WTC11 (cell line): ENCODE results near the gene MICU2. TPM values are rescaled to one million over a fixed set of nuclear protein-coding genes. Genes with fewer than 3 reads are reported as not detected.

ENCODE experiments used
- ATAC-seq: fragments of 200-7000 bp; cut with Tn5 transposase; 2 replicates; pipeline ENCODE4 v1.10.0; 2021; ENCODE audit warnings: mild to moderate bottlenecking, moderate library complexity
- CTCF ChIA-PET: fragments of 300-600 bp; sonication (Branson Sonifier 250); formaldehyde crosslinking; loops from one replicate; lab custom pipeline; 2021; ENCODE audit warnings: antibody characterized with exemption; lab: Charles Lee
- POLR2A ChIA-PET: fragments of 350-600 bp; sonication (Branson Sonifier 250); formaldehyde crosslinking; loops from one replicate; lab custom pipeline; 2021; ENCODE audit warnings: antibody characterized with exemption; lab: Charles Lee
- DNase-seq: peaks from one replicate; pipeline ENCODE4 v3.0.0; 2021; ENCODE audit warnings: low spot score
- H3K27ac Mint-ChIP-seq: 2 replicates; pipeline ENCODE4 v1.8.0; 2021; ENCODE audit warnings: mixed read lengths
- H3K27me3 Mint-ChIP-seq: 2 replicates; pipeline ENCODE4 v1.8.0; 2021; ENCODE audit warnings: low read depth, mild to moderate bottlenecking, moderate library complexity, mixed read lengths
- H3K36me3 Mint-ChIP-seq: 2 replicates; pipeline ENCODE4 v1.8.0; 2021; ENCODE audit warnings: mixed read lengths
- H3K4me1 Mint-ChIP-seq: 2 replicates; pipeline ENCODE4 v1.8.0; 2022; ENCODE audit warnings: mixed read lengths
- H3K4me3 Mint-ChIP-seq: 2 replicates; pipeline ENCODE4 v1.8.0; 2021; ENCODE audit warnings: mild to moderate bottlenecking, moderate library complexity, mixed read lengths
- H3K9me3 Mint-ChIP-seq: 2 replicates; pipeline ENCODE4 v1.8.0; 2021; ENCODE audit warnings: mixed read lengths
- CTCF ChIP-seq: fragments of 200-600 bp; IDR thresholded peaks from 2 replicates; pipeline ENCODE4 v1.8.0; 2022; ENCODE audit warnings: antibody characterized with exemption
- EMX1 ChIP-seq: fragments of 250-450 bp; sonication (Bioruptor Pico); IDR thresholded peaks from 2 replicates; pipeline ENCODE4 v1.8.0; 2021; ENCODE audit warnings: mild to moderate bottlenecking
- ESRRA ChIP-seq: sonication (generic); formaldehyde crosslinking; IDR thresholded peaks from 2 replicates; pipeline ENCODE4 v1.8.1; 2022; ENCODE audit warnings: mild to moderate bottlenecking, missing genetic modification reagents, borderline replicate concordance
- GABPB1 ChIP-seq: sonication (generic); formaldehyde crosslinking; IDR thresholded peaks from 2 replicates; pipeline ENCODE4 v1.8.1; 2023; ENCODE audit warnings: mild to moderate bottlenecking, missing genetic modification reagents
- HMGA2 ChIP-seq: fragments of 250-450 bp; sonication (Bioruptor Pico); IDR thresholded peaks from 2 replicates; pipeline ENCODE4 v1.4.0; 2021; ENCODE audit warnings: mild to moderate bottlenecking, moderate library complexity
- KAT7 ChIP-seq: sonication (generic); formaldehyde crosslinking; IDR thresholded peaks from 2 replicates; pipeline ENCODE4 v1.8.1; 2023; ENCODE audit warnings: missing genetic modification reagents, mild to moderate bottlenecking, borderline replicate concordance
- MYBL2 ChIP-seq: sonication (generic); formaldehyde crosslinking; IDR thresholded peaks from 2 replicates; pipeline ENCODE4 v1.8.1; 2023; ENCODE audit warnings: mild to moderate bottlenecking, moderate library complexity, missing genetic modification reagents
- NFATC4 ChIP-seq: fragments of 250-450 bp; sonication (Bioruptor Pico); IDR thresholded peaks from 2 replicates; pipeline ENCODE4 v1.9.0; 2021; ENCODE audit warnings: mild to moderate bottlenecking
- NR2C2 ChIP-seq: sonication (generic); formaldehyde crosslinking; IDR thresholded peaks from 2 replicates; pipeline ENCODE4 v1.8.0; 2022; ENCODE audit warnings: mild to moderate bottlenecking, missing genetic modification reagents
- NR3C1 ChIP-seq: sonication (generic); formaldehyde crosslinking; conservative IDR thresholded peaks from 2 replicates; pipeline ENCODE4 v1.8.1; 2023; ENCODE audit warnings: low read depth, mild to moderate bottlenecking, missing genetic modification reagents
- OVOL2 ChIP-seq: fragments of 250-450 bp; sonication (Bioruptor Pico); IDR thresholded peaks from 2 replicates; pipeline ENCODE4 v1.9.0; 2021; ENCODE audit warnings: mild to moderate bottlenecking, borderline replicate concordance
- PREB ChIP-seq: sonication (generic); formaldehyde crosslinking; IDR thresholded peaks from 2 replicates; pipeline ENCODE4 v1.8.1; 2022; ENCODE audit warnings: mild to moderate bottlenecking, missing genetic modification reagents, moderate library complexity, borderline replicate concordance
- RORB ChIP-seq: fragments of 250-450 bp; sonication (Bioruptor Pico); IDR thresholded peaks from 2 replicates; pipeline ENCODE4 v1.9.0; 2021; ENCODE audit warnings: mild to moderate bottlenecking
- SOX15 ChIP-seq: fragments of 250-450 bp; sonication (Bioruptor Pico); IDR thresholded peaks from 2 replicates; pipeline ENCODE4 v1.9.0; 2021; ENCODE audit warnings: mild to moderate bottlenecking
- SP1 ChIP-seq: sonication (generic); formaldehyde crosslinking; conservative IDR thresholded peaks from 2 replicates; pipeline ENCODE4 v1.8.1; 2022; ENCODE audit warnings: missing genetic modification reagents
- ZMAT4 ChIP-seq: fragments of 250-450 bp; sonication (Bioruptor Pico); IDR thresholded peaks from 2 replicates; pipeline ENCODE4 v1.9.0; 2021; ENCODE audit warnings: mild to moderate bottlenecking
- ZNF396 ChIP-seq: fragments of 250-450 bp; sonication (Bioruptor Pico); IDR thresholded peaks from 2 replicates; pipeline ENCODE4 v1.8.0; 2021; ENCODE audit warnings: mild to moderate bottlenecking, moderate library complexity, borderline replicate concordance
- ZNF416 ChIP-seq: fragments of 250-450 bp; sonication (Bioruptor Pico); IDR thresholded peaks from 2 replicates; pipeline ENCODE4 v1.9.0; 2021; ENCODE audit warnings: mild to moderate bottlenecking, inconsistent platforms
- total RNA-seq: library from RNA; stranded (reverse); gene quantifications from 3 replicates; pipeline ENCODE4 v1.2.3, GENCODE V29; 2021
- TF ChIP-seq, protein P1 (sequence below): sonication (generic); formaldehyde crosslinking; conservative IDR thresholded peaks from 2 replicates; pipeline ENCODE4 v1.8.1; 2022; ENCODE audit warnings: mild to moderate bottlenecking, missing genetic modification reagents
- TF ChIP-seq, protein P2 (sequence below): sonication (generic); formaldehyde crosslinking; IDR thresholded peaks from 2 replicates; pipeline ENCODE4 v1.8.1; 2023; ENCODE audit warnings: mild to moderate bottlenecking, missing genetic modification reagents, moderate library complexity
- TF ChIP-seq, protein P3 (sequence below): sonication (generic); formaldehyde crosslinking; conservative IDR thresholded peaks from 2 replicates; pipeline ENCODE4 v1.8.1; 2023; ENCODE audit warnings: mild to moderate bottlenecking, low read depth, missing genetic modification reagents, moderate library complexity
- TF ChIP-seq, protein P4 (sequence below): sonication (generic); formaldehyde crosslinking; IDR thresholded peaks from 2 replicates; pipeline ENCODE4 v1.8.0; 2022; ENCODE audit warnings: mild to moderate bottlenecking, missing genetic modification reagents
- TF ChIP-seq, protein P5 (sequence below): sonication (generic); formaldehyde crosslinking; IDR thresholded peaks from 2 replicates; pipeline ENCODE4 v1.8.1; 2022; ENCODE audit warnings: low read depth, mild to moderate bottlenecking, moderate library complexity, missing genetic modification reagents, borderline replicate concordance
- TF ChIP-seq, protein P6 (sequence below): sonication (generic); formaldehyde crosslinking; IDR thresholded peaks from 2 replicates; pipeline ENCODE4 v1.8.1; 2022; ENCODE audit warnings: missing genetic modification reagents, borderline replicate concordance

Gene MICU2
- total RNA-seq, 1 experiment from 2014 or later, result 33.8 TPM

DNA sequence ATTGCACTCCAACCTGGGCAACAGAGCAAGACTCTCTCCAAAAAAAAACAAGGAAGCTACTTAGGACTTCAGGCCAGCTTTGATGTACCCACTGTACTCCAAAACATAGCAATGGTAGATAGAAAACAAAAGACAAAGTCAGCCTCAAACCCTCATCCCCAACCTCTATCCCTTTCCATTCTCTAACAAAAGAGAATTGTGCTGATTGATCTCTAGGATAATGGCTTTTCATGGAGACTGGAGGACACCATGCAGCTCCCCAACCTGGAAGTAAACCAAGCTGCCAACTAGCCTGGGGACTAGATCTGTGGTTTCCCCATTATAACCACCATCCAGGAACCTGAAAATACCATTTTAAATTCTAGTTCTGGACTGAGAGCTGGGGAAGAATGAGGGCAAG, 140.5 kb downstream of the MICU2 start:
- ChIA-PET CTCF (interaction anchor here (0.9 kb wide), 1 partner anchor 74 kb away, joined by 3 read pairs; no protein-coding TSS in a partner anchor), POLR2A (interaction anchor here (0.6 kb wide), 1 partner anchor 22 kb away, joined by 3 read pairs; no protein-coding TSS in a partner anchor)
- Mint-ChIP-seq H3K4me3 (no peak overlapping the region), H3K27me3 (no peaks in the 10 kb centered on the region), H3K9me3 (no peaks in the 10 kb centered on the region), H3K4me1 (peaks cover 31% of the 10 kb centered on the region), H3K27ac (no peak overlapping the region), H3K36me3 (no peaks in the 10 kb centered on the region)
- ATAC-seq, result no peak
- TF ChIP-seq NR3C1 (CRISPR knock-in tag), result no peak
- TF ChIP-seq SP1, result no peak
- TF ChIP-seq GABPB1, result no peak
- no peak for TF ChIP-seq MYBL2 (CRISPR knock-in tag)
- TF ChIP-seq KAT7 (CRISPR knock-in tag), result no peak
- no peak for TF ChIP-seq OVOL2 (CRISPR knock-in tag)
- TF ChIP-seq EMX1 (CRISPR knock-in tag), result no peak
- TF ChIP-seq CTCF, result no peak
- TF ChIP-seq, protein P1, sequence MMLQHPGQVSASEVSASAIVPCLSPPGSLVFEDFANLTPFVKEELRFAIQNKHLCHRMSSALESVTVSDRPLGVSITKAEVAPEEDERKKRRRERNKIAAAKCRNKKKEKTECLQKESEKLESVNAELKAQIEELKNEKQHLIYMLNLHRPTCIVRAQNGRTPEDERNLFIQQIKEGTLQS (CRISPR knock-in tag), result no peak
- TF ChIP-seq NFATC4 (CRISPR knock-in tag), result no peak
- no peak for TF ChIP-seq PREB (CRISPR knock-in tag)
- TF ChIP-seq ESRRA (CRISPR knock-in tag), result no peak
- TF ChIP-seq, protein P2, sequence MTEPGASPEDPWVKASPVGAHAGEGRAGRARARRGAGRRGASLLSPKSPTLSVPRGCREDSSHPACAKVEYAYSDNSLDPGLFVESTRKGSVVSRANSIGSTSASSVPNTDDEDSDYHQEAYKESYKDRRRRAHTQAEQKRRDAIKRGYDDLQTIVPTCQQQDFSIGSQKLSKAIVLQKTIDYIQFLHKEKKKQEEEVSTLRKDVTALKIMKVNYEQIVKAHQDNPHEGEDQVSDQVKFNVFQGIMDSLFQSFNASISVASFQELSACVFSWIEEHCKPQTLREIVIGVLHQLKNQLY, result no peak
- TF ChIP-seq ZNF416 (CRISPR knock-in tag), result no peak
- TF ChIP-seq RORB (CRISPR knock-in tag), result no peak
- TF ChIP-seq, protein P3, sequence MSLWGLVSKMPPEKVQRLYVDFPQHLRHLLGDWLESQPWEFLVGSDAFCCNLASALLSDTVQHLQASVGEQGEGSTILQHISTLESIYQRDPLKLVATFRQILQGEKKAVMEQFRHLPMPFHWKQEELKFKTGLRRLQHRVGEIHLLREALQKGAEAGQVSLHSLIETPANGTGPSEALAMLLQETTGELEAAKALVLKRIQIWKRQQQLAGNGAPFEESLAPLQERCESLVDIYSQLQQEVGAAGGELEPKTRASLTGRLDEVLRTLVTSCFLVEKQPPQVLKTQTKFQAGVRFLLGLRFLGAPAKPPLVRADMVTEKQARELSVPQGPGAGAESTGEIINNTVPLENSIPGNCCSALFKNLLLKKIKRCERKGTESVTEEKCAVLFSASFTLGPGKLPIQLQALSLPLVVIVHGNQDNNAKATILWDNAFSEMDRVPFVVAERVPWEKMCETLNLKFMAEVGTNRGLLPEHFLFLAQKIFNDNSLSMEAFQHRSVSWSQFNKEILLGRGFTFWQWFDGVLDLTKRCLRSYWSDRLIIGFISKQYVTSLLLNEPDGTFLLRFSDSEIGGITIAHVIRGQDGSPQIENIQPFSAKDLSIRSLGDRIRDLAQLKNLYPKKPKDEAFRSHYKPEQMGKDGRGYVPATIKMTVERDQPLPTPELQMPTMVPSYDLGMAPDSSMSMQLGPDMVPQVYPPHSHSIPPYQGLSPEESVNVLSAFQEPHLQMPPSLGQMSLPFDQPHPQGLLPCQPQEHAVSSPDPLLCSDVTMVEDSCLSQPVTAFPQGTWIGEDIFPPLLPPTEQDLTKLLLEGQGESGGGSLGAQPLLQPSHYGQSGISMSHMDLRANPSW (CRISPR knock-in tag), result no peak
- no peak for TF ChIP-seq HMGA2 (CRISPR knock-in tag)
- TF ChIP-seq SOX15 (CRISPR knock-in tag), result no peak
- DNase-seq, result no peak

GRCh38 chr13:21461131-21461530, 142.8 kb downstream of the MICU2 start:
- ChIA-PET CTCF (no interaction called here), POLR2A (no interaction called here)
- Mint-ChIP-seq H3K4me3 (no peak overlapping the region), H3K27ac (no peak overlapping the region), H3K4me1 (peaks cover 40% of the 10 kb centered on the region), H3K36me3 (no peaks in the 10 kb centered on the region), H3K9me3 (no peaks in the 10 kb centered on the region), H3K27me3 (no peaks in the 10 kb centered on the region)
- DNase-seq (no peak), ATAC-seq (no peak)
- TF ChIP-seq, protein P4, sequence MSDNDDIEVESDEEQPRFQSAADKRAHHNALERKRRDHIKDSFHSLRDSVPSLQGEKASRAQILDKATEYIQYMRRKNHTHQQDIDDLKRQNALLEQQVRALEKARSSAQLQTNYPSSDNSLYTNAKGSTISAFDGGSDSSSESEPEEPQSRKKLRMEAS (CRISPR knock-in tag), result no peak
- TF ChIP-seq ZNF416 (CRISPR knock-in tag), result no peak
- no peak for TF ChIP-seq ZMAT4 (CRISPR knock-in tag)
- TF ChIP-seq, protein P5, sequence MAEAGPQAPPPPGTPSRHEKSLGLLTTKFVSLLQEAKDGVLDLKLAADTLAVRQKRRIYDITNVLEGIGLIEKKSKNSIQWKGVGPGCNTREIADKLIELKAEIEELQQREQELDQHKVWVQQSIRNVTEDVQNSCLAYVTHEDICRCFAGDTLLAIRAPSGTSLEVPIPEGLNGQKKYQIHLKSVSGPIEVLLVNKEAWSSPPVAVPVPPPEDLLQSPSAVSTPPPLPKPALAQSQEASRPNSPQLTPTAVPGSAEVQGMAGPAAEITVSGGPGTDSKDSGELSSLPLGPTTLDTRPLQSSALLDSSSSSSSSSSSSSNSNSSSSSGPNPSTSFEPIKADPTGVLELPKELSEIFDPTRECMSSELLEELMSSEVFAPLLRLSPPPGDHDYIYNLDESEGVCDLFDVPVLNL, result no peak
- TF ChIP-seq, protein P6, sequence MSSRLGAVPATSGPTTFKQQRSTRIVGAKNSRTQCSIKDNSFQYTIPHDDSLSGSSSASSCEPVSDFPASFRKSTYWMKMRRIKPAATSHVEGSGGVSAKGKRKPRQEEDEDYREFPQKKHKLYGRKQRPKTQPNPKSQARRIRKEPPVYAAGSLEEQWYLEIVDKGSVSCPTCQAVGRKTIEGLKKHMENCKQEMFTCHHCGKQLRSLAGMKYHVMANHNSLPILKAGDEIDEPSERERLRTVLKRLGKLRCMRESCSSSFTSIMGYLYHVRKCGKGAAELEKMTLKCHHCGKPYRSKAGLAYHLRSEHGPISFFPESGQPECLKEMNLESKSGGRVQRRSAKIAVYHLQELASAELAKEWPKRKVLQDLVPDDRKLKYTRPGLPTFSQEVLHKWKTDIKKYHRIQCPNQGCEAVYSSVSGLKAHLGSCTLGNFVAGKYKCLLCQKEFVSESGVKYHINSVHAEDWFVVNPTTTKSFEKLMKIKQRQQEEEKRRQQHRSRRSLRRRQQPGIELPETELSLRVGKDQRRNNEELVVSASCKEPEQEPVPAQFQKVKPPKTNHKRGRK (CRISPR knock-in tag), result no peak
- TF ChIP-seq ESRRA (CRISPR knock-in tag), result no peak
- no peak for TF ChIP-seq ZNF396
- no peak for TF ChIP-seq RORB (CRISPR knock-in tag)
- no peak for TF ChIP-seq NR2C2 (CRISPR knock-in tag)
- TF ChIP-seq GABPB1, result no peak
